Embryonic facial prominence (tissue), 1 donor: ENCODE results near the gene UBC.

ENCODE experiments used
- DNase-seq: peaks from one replicate; pipeline ENCODE4 v3.0.0-alpha.2; 2016; ENCODE audit errors: extremely low spot score

Gene UBC

DNA sequence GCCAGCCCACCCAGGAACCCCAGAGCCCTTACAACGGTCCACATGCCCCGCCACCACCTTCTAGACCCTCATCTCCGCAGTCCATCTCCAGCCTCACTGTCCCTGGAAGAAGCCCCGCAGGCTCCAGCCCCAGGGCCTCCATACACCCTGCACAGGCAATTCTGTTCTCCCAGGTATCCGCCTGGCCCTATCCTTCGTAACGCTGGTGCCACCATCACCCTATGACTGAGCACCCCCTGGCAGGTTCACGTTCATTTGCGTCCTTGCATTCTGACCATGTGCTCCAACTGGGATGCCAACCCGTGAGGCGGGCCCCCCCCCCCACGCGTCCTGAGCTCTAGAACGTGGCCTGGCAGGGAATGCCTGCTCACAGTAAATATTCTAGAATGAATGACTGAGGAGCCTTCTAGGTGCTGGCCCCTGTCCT lies 50.1 kb downstream of the UBC start:
- DNase-seq: no peak

DNA sequence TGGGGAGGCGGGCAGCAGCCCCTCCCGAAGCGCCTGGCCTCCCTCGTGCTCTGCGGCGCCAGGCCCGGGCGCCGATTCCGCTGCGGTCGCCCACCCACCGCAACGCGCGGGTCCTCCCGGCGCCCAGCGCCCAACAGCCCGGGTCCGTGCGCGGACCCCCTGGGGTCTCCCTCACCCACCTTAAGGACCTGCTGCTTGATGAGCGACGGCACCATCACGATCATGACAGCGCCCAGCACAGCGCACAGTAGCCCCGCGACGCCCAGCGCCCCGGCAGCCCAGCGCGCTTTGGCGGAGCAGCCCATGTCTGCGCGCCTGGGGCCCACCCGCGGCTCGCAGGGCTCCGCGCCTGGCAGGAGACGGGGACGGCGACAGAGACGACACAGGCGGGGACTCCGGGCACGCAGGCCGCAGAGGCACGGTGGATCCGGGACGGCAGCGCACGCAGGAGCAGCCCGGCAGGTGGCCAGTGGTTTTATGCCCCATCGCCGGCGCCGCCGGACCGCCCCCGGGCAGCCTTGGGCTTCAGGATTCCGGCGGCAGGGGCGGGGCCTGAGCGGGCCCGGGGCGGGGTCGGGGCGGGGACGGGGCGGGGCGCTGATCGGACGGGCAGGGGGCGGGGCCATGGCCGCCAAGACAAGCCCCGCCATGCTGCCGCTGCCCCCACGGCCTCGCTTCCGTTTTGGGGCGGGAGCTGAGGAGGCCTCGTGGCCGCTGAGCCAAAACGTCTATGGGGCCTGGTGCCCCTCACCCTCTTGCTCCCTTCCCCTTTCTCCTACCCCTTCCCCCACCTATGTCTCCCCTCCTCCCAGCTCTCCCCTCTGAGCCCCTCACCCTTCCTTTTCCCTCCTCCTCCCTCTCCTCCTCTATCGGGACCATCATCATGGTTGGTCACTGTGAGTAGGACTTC lies 50.8 kb downstream of the UBC start, which contains the start of gene SCARB1:
Gene SCARB1, minus strand, starts transcription at position 449 of the 910 bp plus-strand sequence. Its CDS starts 144 bp downstream, at position 305.
- DNase-seq: peak; percentile 53

DNA sequence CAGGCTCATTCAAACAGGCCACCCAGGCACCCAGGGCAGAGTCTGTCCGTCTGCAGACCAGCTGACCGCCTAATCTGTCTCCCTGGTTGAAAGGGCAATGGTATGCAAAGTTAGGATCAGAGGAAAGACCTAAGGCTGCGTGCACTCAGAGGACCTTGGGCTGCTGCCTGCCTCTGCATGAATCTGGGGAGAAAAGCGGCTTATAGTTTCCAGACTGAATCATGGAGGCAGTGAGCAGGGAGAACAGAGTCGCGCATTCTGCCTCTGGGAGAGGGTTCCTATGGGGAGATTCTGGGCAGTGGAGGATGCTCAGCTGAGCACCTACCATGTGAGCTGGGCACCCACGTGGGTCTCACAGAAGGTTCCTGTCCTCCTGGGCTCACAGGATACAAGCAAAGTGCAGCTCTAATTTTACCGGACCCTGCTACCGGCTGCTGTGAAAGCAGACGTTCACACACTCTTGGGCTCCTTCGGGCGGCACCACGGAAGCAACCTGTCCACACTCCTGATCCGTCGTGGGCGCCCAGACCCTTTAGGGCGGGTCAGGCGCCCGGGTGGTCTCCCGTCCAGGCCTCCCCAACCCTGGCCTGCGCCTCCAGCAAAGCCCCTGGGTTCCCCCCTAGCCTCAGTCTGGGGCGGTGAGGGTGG lies 51.6 kb downstream of the UBC start:
- DNase-seq: no peak

GRCh38 chr12:124861898-124862676 lies 52.4 kb downstream of the UBC start:
- DNase-seq: no peak
